Endothelial cell (in vitro differentiated cells): Measurements from ENCODE around the gene FAM20C. TPM values are rescaled to one million over a fixed set of nuclear protein-coding genes. Genes with fewer than 3 reads are reported as not detected.

Experiments
- DNase-seq: peaks from one replicate; pipeline ENCODE4 v3.0.0; 2021; ENCODE audit warnings: low spot score
- H3K27ac Mint-ChIP-seq: one replicate; pipeline ENCODE4 v1.8.0; 2021; ENCODE audit warnings: mixed read lengths, inconsistent platforms; ENCODE audit not compliant: unreplicated experiment
- H3K27me3 Mint-ChIP-seq: one replicate; pipeline ENCODE4 v1.8.0; 2021; ENCODE audit warnings: mild to moderate bottlenecking, moderate library complexity, mixed read lengths, inconsistent platforms; ENCODE audit not compliant: unreplicated experiment
- H3K36me3 Mint-ChIP-seq: one replicate; pipeline ENCODE4 v1.8.0; 2021; ENCODE audit warnings: mild to moderate bottlenecking, low read depth, mixed read lengths, inconsistent platforms; ENCODE audit not compliant: unreplicated experiment
- H3K4me1 Mint-ChIP-seq: one replicate; pipeline ENCODE4 v1.8.0; 2021; ENCODE audit warnings: mild to moderate bottlenecking, mixed read lengths, inconsistent platforms; ENCODE audit not compliant: unreplicated experiment
- H3K4me3 Mint-ChIP-seq: one replicate; pipeline ENCODE4 v1.8.0; 2021; ENCODE audit warnings: mild to moderate bottlenecking, mixed read lengths, inconsistent platforms; ENCODE audit not compliant: unreplicated experiment
- H3K9me3 Mint-ChIP-seq: one replicate; pipeline ENCODE4 v1.8.0; 2021; ENCODE audit warnings: mixed read lengths, inconsistent platforms; ENCODE audit not compliant: unreplicated experiment
- total RNA-seq: library from RNA; stranded (reverse); fragmentation: NEBNext Ultra II Directional; extraction: Animal tissue kit (Norgen Biotek cat#: 25700); gene quantifications from one replicate; pipeline ENCODE4 v1.2.1, GENCODE V29; 2021; ENCODE audit not compliant: unreplicated experiment
- TF ChIP-seq, protein P1 (sequence below): fragments of 200-600 bp; sonication (generic); IDR thresholded peaks from one replicate; pipeline ENCODE4 v1.5.0; 2021; ENCODE audit warnings: antibody characterized with exemption; ENCODE audit not compliant: unreplicated experiment

Gene FAM20C
- total RNA-seq, 1 donor from 2014 or later, result 3.1 TPM

GRCh38 chr7:158771-159170 is 33.6 kb upstream of the FAM20C start:
- Mint-ChIP-seq H3K27me3 (peaks cover 6% of the 10 kb centered on the region), H3K27ac (no peak overlapping the region), H3K36me3 (no peaks in the 10 kb centered on the region), H3K4me3 (no peak overlapping the region), H3K4me1 (peaks cover 3% of the 10 kb centered on the region), H3K9me3 (no peaks in the 10 kb centered on the region)
- no peak for DNase-seq
- TF ChIP-seq, protein P1, sequence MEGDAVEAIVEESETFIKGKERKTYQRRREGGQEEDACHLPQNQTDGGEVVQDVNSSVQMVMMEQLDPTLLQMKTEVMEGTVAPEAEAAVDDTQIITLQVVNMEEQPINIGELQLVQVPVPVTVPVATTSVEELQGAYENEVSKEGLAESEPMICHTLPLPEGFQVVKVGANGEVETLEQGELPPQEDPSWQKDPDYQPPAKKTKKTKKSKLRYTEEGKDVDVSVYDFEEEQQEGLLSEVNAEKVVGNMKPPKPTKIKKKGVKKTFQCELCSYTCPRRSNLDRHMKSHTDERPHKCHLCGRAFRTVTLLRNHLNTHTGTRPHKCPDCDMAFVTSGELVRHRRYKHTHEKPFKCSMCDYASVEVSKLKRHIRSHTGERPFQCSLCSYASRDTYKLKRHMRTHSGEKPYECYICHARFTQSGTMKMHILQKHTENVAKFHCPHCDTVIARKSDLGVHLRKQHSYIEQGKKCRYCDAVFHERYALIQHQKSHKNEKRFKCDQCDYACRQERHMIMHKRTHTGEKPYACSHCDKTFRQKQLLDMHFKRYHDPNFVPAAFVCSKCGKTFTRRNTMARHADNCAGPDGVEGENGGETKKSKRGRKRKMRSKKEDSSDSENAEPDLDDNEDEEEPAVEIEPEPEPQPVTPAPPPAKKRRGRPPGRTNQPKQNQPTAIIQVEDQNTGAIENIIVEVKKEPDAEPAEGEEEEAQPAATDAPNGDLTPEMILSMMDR, result no peak

DNA sequence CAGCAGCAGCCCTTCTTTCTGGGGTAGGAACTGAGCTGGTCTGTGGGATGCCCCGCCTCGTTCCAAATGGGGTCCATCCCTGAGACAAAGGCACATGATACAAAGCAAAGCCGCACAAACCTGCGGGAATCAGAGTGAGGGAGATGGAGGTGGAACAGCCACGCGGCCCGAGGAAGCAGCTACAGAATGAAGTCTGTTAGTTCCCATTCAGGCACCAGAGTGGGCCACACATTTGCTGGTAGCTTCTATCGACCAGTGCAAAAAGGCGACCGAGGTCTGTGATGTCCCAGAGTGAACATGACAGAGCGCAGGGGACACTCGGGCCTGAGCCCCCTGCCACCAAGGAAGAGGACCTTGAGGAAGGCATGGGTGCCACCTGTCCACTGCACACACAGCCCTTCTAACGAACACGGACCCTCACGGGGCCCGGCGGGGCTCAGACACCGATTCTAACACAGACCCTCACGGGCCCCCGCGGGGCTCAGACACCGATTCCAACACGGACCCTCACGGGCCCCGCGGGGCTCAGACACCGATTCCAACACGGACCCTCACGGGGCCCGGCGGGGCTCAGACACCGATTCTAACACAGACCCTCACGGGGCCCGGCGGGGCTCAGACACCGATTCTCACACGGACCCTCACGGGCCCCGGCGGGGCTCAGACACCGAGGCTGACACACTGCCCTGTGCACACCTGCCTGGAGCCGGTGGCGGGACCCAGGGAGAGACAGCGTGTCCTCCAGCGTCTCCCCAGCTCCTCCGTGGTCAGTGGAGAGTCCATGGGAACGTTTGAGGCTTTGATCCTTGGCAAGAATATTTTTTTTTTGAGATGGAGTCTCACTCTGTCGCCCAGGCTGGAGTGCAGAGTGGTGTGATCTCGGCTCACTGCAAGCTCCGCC is 32.8 kb upstream of the FAM20C start:
- Mint-ChIP-seq H3K27ac (no peak overlapping the region), H3K36me3 (no peaks in the 10 kb centered on the region), H3K4me1 (peaks cover 3% of the 10 kb centered on the region), H3K4me3 (no peak overlapping the region), H3K9me3 (no peaks in the 10 kb centered on the region), H3K27me3 (peaks cover 6% of the 10 kb centered on the region)
- no peak for DNase-seq
- TF ChIP-seq, protein P1, result no peak

- no peak for DNase-seq
- Mint-ChIP-seq H3K27me3 (peaks cover 6% of the 10 kb centered on the region), H3K4me1 (peaks cover 6% of the 10 kb centered on the region), H3K36me3 (no peaks in the 10 kb centered on the region), H3K27ac (no peak overlapping the region), H3K9me3 (no peaks in the 10 kb centered on the region), H3K4me3 (no peak overlapping the region)
- TF ChIP-seq, protein P1, result no peak
These were observed 31.2 kb upstream of the FAM20C start for GRCh38 chr7:160958-161725.

DNA sequence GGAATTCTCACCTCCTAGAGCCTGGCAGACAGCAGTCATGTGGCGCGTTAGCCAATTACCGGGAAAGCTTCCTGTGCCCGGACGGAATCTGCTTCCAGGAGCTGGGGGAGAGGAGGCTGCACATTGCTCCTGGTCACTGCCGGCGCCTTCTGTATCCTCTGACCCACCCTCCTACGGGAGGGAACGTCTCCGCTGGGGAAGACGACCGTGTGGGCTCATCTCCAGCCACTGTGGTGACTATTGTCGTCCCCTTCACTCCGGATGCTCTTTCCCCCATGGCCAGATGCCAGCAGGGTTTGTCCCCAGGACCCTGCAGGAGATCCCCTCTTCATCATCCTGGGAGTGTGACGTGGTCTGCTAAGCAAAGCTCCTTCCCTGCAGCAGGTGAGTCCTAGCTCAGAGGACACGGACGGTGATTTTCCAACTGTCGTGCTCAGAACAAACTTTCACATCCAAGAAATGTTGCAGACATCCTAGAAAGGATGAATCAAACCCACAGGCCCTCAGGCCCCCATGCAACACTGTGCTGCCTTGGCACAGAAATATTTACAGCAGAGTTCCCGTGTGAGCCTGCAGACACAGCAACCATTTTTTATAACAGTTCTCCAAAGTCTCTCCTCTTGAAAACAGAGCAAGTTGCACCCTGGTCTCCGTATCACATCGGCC is 29.6 kb upstream of the FAM20C start:
- TF ChIP-seq, protein P1, result no peak
- no peak overlapping the region for H3K27ac Mint-ChIP-seq
- DNase-seq, result no peak
- H3K27me3 Mint-ChIP-seq, result peaks cover 8% of the 10 kb centered on the region
- H3K9me3 Mint-ChIP-seq, result no peaks in the 10 kb centered on the region
- no peaks in the 10 kb centered on the region for H3K36me3 Mint-ChIP-seq
- H3K4me1 Mint-ChIP-seq, result peaks cover 6% of the 10 kb centered on the region
- no peak overlapping the region for H3K4me3 Mint-ChIP-seq
